Uterus (tissue), 4 donors: ENCODE results near the gene PIK3C2G. TPM values are rescaled to one million over a fixed set of nuclear protein-coding genes. Genes with fewer than 3 reads are reported as not detected.

Source experiments
- DNase-seq, 2 donors: peaks; one replicate each; pipeline ENCODE4 v3.0.0-alpha.2; 2019 to 2020
- H3K27ac ChIP-seq, 2 donors: fragments of 200-600 bp; sonication (generic); 1 replicate in 1 of 2; 2 replicates in 1 of 2; pipeline ENCODE4 v1.5.1; 2016 to 2018
- H3K27me3 ChIP-seq, 2 donors: fragments of 200-600 bp; sonication (generic); one replicate each; pipeline ENCODE4 v1.5.1; 2018 to 2019; ENCODE audit warnings: control low read depth in 1 of 2
- H3K36me3 ChIP-seq, 2 donors: fragments of 200-600 bp; sonication (generic); one replicate each; pipeline ENCODE4 v1.5.1; 2019; ENCODE audit warnings: control low read depth in 1 of 2
- H3K4me1 ChIP-seq, 2 donors: fragments of 200-600 bp; sonication (generic); one replicate each; pipeline ENCODE4 v1.5.1; 2018 to 2019; ENCODE audit warnings: control low read depth in 1 of 2
- H3K4me3 ChIP-seq, 2 donors: fragments of 200-600 bp; sonication (generic); 1 replicate in 1 of 2; 2 replicates in 1 of 2; pipeline ENCODE4 v1.5.1; 2018 to 2019; ENCODE audit warnings: mild to moderate bottlenecking in 1 of 2
- H3K9me3 ChIP-seq, 2 donors: fragments of 200-600 bp; sonication (generic); one replicate each; pipeline ENCODE4 v1.5.1; 2019; ENCODE audit warnings: control low read depth in 1 of 2
- CTCF ChIP-seq, 4 experiments: fragments of 200-600 bp in 2 of 4; fragments of 450-650 bp in 2 of 4; sonication (generic) in 2 of 4; IDR thresholded peaks; one replicate each; pipeline ENCODE4 v1.5.1; 2016 to 2019; ENCODE audit warnings: antibody characterized with exemption in 4 of 4, mild to moderate bottlenecking in 2 of 4, moderate library complexity in 1 of 4
- POLR2A ChIP-seq, 2 donors: fragments of 450-650 bp; IDR thresholded peaks; one replicate each; pipeline ENCODE4 v1.6.1; 2016; ENCODE audit warnings: antibody characterized with exemption in 2 of 2, mild to moderate bottlenecking in 1 of 2, moderate library complexity in 1 of 2
- intact Hi-C: fragments of 100-400 bp; cut with DNase I; formaldehyde crosslinking; loops from one replicate; pipeline ENCODE4 v1.15.1; 2023; ENCODE audit warnings: low total_unique reads
- total RNA-seq, 4 donors: library from RNA; depleted of rRNA in 3 of 4; stranded (reverse); fragments of >200 nt in 3 of 4; gene quantifications; one replicate each; pipeline versions ENCODE4 v1.1.0 to v1.2.4, GENCODE V29; 2014 to 2023
- donor health status: DM: yes; HTN: yes; CAD: no.

Gene PIK3C2G
- total RNA-seq, 4 donors from 2014 or later: under 0.01 to 2.2 (median 0.34) TPM; not detected in 1

- no peaks in the 10 kb centered on the region for H3K27me3 ChIP-seq
Measured at GRCh38 chr12:18343708-18344107, 82.4 kb downstream of the PIK3C2G start.

GRCh38 chr12:18345021-18345735, 83.9 kb downstream of the PIK3C2G start:
- TF ChIP-seq POLR2A (IDR thresholded peaks at IDR 0.05) (no peak), CTCF (IDR thresholded peaks at IDR 0.05) (no peak)
- no peak overlapping the region for H3K4me3 ChIP-seq
- H3K9me3 ChIP-seq: no peaks in the 10 kb centered on the region
- no peak for DNase-seq
- intact Hi-C loops: no loop called here
- H3K4me1 ChIP-seq: no peaks in the 10 kb centered on the region
- H3K27ac ChIP-seq: peak overlapping the region; percentile 50 to 71
- H3K36me3 ChIP-seq: no peaks in the 10 kb centered on the region
- no peaks in the 10 kb centered on the region for H3K27me3 ChIP-seq

More at GRCh38 chr12:18343708-18344107, 82.4 kb downstream of the PIK3C2G start:
- no peak for TF ChIP-seq POLR2A (IDR thresholded peaks at IDR 0.05)
- TF ChIP-seq CTCF (IDR thresholded peaks at IDR 0.05): no peak
- no peaks in the 10 kb centered on the region for H3K36me3 ChIP-seq
- no peak for DNase-seq
- H3K27ac ChIP-seq: no peak overlapping the region
- no peaks in the 10 kb centered on the region for H3K4me1 ChIP-seq
- intact Hi-C loops: no loop called here
- no peak overlapping the region for H3K4me3 ChIP-seq
- H3K9me3 ChIP-seq: no peaks in the 10 kb centered on the region

- TF ChIP-seq CTCF (IDR thresholded peaks at IDR 0.05) (no peak), POLR2A (IDR thresholded peaks at IDR 0.05) (no peak)
- H3K27me3 ChIP-seq: no peaks in the 10 kb centered on the region
- DNase-seq: no peak
- intact Hi-C loops: no loop called here
- no peaks in the 10 kb centered on the region for H3K9me3 ChIP-seq
- no peak overlapping the region for H3K27ac ChIP-seq
- no peaks in the 10 kb centered on the region for H3K4me1 ChIP-seq
- no peak overlapping the region for H3K4me3 ChIP-seq
- H3K36me3 ChIP-seq: no peaks in the 10 kb centered on the region
Measured at GRCh38 chr12:18352312-18352711, 91.0 kb downstream of the PIK3C2G start.

GRCh38 chr12:18355429-18355828, 94.1 kb downstream of the PIK3C2G start:
- intact Hi-C loops: no loop called here
- Histone ChIP-seq H3K4me1 (no peaks in the 10 kb centered on the region), H3K36me3 (no peaks in the 10 kb centered on the region), H3K27ac (no peak overlapping the region), H3K9me3 (no peaks in the 10 kb centered on the region), H3K4me3 (no peak overlapping the region), H3K27me3 (no peaks in the 10 kb centered on the region)
- TF ChIP-seq POLR2A (IDR thresholded peaks at IDR 0.05): no peak
- TF ChIP-seq CTCF (IDR thresholded peaks at IDR 0.05): no peak
- DNase-seq: no peak

- TF ChIP-seq POLR2A (IDR thresholded peaks at IDR 0.05) (no peak), CTCF (IDR thresholded peaks at IDR 0.05) (no peak)
- H3K27ac ChIP-seq: no peak overlapping the region
- no peaks in the 10 kb centered on the region for H3K9me3 ChIP-seq
- intact Hi-C loops: no loop called here
- no peaks in the 10 kb centered on the region for H3K4me1 ChIP-seq
- no peak overlapping the region for H3K4me3 ChIP-seq
- DNase-seq: no peak
- H3K36me3 ChIP-seq: no peaks in the 10 kb centered on the region
- no peaks in the 10 kb centered on the region for H3K27me3 ChIP-seq
Measured at GRCh38 chr12:18358077-18358476, 96.8 kb downstream of the PIK3C2G start.
